ENCODE results near the gene MACROD2.

DNA sequence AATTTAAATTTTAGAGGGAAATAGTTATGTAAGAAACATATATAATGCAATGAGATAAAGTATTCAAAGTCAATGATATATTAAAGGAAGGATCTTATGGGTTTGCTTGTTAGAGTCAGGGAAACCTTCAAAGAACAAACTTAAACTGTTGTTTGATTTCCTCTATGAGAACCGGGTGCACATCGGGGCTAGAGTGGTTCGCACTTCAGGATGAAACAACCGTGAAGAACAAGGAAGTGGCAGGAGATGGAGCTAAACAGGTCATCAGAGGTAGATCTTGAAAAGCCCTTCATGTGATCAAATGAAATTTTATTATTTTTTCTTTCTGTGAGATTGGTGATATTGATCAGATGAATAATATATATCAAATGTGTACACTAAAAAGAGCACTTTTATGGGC is 1294.0 kb downstream of the MACROD2 start:
- TF ChIP-seq CTCF (IDR thresholded peaks at IDR 0.05), result no peak
- TF ChIP-seq POLR2A (IDR thresholded peaks at IDR 0.05), result no peak

Data from uterus (tissue), 2 donors.